Stimulated activated CD4-positive, alpha-beta T cell treated with anti-CD3 and anti-CD28 coated beads, Interleukin-4, amount 100 ng/mL, for 1 hour (primary cell): ENCODE measurements around the gene FHIT.
"Not testable (repeated sequence)": the region's sequence is repeated elsewhere in the genome, so short reads cannot be mapped to it uniquely, and the experiment has no call there.

Experiments
- DNase-seq: peaks from one replicate; pipeline ENCODE4 v3.0.0-alpha.2; 2020

FHIT gene

GRCh38 chr3:61094608-61095007 is 156.6 kb downstream of the FHIT start:
- DNase-seq: no peak

- no peak for DNase-seq
Observed at GRCh38 chr3:61093364-61093763, 157.9 kb downstream of the FHIT start.

DNA sequence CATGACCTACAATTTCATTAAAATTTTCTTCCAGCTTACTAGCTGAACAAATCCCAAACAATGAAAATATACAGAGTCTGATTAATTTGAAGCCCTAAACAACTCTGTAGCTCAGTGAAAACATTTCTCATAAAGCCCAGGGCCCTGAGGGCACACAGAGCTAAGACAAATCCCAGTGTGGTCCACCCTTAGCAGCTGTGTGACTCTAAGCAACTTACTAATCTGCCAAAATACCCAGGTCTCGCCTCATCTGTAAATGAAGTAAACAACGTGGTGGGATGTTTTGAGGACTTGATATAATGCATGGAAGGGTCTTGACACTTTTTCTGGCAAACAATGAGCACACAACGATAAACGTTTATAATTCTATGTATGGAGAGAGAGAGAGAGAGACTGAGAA is 158.4 kb downstream of the FHIT start:
- DNase-seq: no peak

DNA sequence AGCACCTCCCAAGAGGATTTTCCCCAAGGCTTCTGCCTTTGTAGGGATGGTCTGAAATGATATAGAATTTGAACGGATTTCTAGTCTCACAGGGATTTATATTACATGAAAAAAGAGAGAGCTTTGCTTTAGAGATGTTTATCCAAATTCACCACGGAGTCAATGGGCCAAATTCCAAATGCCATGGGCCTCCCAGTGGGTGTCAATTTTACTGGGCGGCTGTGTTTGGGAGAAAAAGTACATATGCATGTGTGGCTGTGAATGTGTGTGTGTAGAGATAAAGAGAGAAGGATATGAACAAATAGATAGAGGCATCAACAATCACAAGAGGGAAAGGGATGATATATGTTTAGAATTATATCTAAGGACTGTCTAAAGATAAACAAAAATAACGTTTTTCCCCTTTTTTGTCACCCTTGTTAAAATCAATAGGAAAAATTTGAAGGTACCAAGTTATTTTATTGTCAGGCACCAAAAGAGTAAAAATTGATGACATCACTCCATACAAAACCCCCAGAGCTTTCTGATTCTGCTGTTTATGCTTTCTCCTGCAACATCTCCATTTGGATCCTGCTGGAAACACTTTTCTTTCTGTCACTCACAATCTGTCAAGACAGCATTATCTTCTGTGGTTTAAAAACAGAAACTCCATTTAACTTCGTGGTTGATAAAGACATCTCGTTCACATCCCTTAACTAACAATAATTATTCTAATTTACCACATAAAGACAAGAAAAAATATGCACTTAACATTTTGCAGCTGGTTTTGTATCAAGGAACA is 160.7 kb downstream of the FHIT start:
- DNase-seq: no peak

- no peak for DNase-seq
Observed at GRCh38 chr3:61087465-61087864, 163.8 kb downstream of the FHIT start.

DNA sequence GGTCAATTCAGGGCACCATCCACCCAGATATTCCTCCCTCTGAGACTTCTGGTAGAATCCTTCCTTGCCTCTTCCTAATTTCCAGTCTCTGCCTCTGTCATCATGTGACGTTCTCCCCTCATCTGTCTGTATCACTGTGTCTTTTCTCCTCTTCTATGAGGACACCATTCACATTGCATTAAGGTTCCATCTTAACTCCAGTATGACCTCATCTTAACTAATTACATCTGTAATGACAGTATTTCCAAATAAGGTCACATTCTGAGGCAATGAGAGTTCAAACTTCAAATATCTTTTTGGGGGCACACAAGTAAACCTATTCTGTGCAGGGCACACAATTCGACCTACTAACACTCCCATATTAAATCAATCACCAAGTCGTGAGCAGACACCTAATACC is 169.7 kb downstream of the FHIT start:
- DNase-seq: no peak

GRCh38 chr3:61080737-61081445 is 170.4 kb downstream of the FHIT start:
- no peak for DNase-seq

DNA sequence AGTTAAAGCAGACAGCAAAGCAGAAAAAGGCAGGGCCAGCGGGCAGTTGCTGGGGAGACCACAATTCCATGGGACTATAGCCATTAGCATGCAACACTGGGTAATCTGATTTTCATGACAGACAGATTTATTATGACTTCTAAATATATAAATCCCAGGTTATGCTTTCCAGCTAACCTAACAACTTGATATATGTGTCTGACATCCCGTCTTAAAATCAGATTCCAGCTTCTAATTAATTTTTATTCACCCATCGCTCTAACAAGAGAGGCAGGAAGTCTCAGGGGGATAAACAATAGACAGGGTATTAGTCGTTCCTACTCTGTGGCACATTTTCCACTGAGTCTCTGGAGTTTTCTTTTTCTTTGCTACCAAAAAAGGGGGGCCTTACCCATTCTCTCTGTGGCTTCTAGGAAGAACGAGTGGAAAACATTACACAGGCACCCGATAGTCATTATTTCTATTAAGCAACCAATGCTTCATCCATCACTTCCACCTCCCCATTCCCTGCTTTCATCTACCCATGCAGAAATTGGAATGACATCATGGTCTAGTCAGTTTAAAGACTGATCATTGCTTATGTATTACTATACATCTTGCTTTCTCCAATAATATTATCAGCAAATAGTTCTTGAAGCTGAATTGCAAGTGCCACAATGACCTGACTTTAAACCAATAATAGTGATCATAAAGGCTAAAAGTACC is 173.1 kb downstream of the FHIT start:
- DNase-seq: no peak

DNA sequence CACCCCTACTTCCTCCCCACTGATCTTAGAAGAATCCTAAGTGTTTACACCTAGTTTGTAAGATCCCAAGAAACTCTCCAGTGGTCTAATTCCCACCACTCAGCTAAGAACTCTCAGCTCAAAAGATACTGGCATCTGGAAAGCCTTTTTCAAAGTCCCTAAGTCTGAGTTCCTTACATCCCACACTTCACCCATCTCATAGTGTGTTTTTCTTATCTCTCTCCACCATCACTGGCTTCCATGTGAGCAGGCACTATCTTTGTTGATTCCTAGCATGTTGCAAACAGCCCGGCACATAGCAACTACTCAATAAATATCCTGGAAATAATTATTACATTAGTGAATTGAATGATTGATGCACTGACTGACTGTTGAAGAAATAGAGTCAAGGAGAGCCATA is 173.7 kb downstream of the FHIT start:
- no peak for DNase-seq

GRCh38 chr3:61074783-61075182 is 176.5 kb downstream of the FHIT start:
- no peak for DNase-seq

GRCh38 chr3:61073566-61074165 is 177.6 kb downstream of the FHIT start:
- DNase-seq: no peak

- no peak for DNase-seq
Observed at GRCh38 chr3:61068084-61068483, 183.2 kb downstream of the FHIT start.

GRCh38 chr3:61066800-61067199 is 184.5 kb downstream of the FHIT start:
- DNase-seq: no peak

DNA sequence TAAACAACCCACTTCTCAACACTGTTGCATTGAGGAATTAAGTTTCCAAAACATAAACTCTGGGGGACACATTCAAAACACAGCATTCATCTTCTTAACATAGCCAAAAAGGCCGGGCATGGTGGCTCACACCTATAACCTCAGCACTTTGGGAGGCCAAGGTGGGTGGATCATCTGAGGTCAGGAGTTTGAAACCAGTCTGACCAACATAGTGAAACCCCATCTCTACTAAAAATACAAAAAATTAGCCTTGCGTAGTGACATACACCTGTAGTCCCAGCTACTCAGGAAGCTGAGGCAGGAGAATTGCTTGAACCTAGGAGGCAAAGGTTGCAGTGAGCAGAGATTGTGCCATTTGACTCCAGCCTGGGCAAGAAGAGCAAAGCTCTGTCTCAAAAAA is 185.0 kb downstream of the FHIT start:
- not testable (repeated sequence) for DNase-seq

DNA sequence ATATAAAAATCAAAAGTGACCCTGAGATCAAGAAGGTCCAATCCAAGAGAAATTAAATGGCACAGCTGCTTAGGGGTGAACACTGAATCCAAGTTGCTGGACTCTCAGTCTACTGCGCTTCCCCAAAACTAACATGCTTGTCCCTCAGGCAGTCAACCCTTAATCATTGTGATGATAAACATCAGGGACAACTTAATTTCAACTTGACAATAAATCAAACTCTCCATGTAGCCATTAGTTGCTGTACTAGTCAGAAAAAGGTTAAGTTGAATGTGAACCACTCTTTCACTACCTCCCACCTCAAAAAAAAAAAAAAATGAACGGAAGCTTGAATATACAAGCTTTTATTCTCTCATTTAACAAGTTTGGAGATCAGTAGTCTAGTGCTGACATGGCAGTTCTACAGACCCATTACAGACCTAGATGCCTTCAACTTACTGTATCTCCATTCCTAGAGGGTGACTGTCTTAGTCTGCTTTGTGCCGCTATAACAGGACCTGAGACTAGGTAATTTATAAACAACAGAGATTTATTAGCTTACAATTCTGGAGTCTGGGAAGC is 185.7 kb downstream of the FHIT start:
- no peak for DNase-seq

GRCh38 chr3:61061092-61061723 is 190.0 kb downstream of the FHIT start:
- DNase-seq: no peak

- DNase-seq: no peak
Observed at GRCh38 chr3:61060411-61060861, 190.8 kb downstream of the FHIT start.

GRCh38 chr3:61058836-61059235 is 192.4 kb downstream of the FHIT start:
- no peak for DNase-seq

DNA sequence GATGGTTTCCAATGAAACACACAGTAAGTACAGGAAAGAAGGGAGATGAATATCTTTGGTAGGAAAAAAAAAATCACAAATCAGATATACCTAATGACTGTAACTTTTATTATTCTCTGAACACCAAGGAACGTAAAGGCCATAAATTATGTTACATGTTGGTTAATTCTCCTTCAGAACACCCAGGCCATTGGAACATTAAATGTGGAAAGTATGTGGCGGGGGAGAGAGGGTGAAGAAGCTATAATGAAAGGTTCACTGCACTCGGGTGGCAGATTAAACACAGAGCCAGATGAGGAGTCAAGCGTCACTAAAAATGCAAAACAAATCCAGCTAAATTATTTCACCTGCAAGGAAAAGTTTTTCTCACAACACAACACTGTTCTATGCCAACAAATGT is 193.8 kb downstream of the FHIT start:
- no peak for DNase-seq

DNA sequence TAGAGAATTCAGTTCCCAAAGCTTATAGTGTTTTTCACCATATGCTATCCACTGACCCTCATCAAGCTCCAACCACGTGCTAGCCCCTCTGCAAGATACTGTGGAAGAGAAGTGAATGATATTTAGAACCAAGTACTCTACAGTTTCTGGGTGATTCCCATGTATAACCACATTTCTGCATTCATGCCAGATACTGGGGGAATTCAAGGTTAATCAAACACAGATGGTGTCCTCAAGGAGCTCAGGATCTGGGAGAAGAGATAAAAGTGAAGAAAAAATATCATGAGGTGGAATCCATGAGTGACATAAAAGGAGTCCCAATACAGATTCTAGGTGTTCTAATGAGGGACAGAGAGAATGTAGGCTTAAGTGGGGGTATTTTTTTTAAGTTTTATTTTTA is 195.8 kb downstream of the FHIT start:
- DNase-seq: no peak

DNA sequence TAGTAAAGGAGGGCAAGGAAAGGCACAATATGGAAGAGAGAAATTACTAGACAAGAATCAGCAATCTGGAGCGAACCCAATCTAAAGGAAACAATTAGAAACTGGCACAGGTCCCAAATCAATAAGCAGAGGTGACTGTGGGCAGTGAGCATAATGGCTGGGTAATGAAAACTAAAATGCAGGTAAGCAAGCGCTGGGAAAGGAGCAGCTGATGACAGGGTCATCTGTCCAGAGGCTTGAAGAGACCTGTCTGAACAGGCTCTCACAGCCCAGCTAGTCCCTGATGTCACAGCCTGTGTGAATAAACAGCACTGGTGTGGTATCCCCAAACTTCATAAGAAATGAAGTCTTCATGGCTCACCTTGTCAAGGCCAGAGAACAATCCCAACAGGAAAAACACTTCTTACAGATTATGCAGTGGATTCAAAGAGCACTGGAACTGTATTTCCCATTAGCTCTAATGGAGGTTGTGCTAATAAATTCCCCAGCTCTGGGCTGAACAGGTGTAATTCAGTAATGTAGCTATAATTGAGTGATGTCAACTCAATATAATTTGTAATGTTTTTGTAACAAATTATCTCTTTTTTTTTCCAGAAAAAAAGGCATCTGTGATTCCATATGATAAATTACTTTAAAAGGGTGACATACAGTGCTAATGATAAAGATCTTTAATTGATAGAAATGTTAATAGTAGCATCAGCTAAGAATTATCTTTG is 197.3 kb downstream of the FHIT start:
- DNase-seq: no peak

- DNase-seq: no peak
Observed at GRCh38 chr3:61052851-61053250, 198.4 kb downstream of the FHIT start.
